Gastrocnemius medialis (tissue), 4 donors: ENCODE measurements around the gene KDM4C. TPM values are rescaled to one million over a fixed set of nuclear protein-coding genes. Genes with fewer than 3 reads are reported as not detected.

ENCODE experiments used
- ATAC-seq, 2 donors: fragments of 150-250 bp; one replicate each; pipeline ENCODE4 v1.9.1; 2016
- DNase-seq, 2 donors: peaks; one replicate each; pipeline ENCODE4 v3.0.0-alpha.2; 2019
- H3K27ac ChIP-seq, 4 donors: fragments of 200-600 bp; sonication (generic); 1 replicate in 1 of 4; 2 replicates in 3 of 4; pipeline ENCODE4 v1.5.1; 2016 to 2018; ENCODE audit warnings: mild to moderate bottlenecking in 2 of 4, moderate library complexity in 1 of 4
- H3K27me3 ChIP-seq, 3 donors: fragments of 200-600 bp; sonication (generic) in 2 of 3; 1 replicate in 1 of 3; 2 replicates in 2 of 3; pipeline versions ENCODE4 v1.5.1 to v1.6.0; 2016 to 2019; ENCODE audit warnings: mild to moderate bottlenecking in 1 of 3, moderate library complexity in 1 of 3
- H3K36me3 ChIP-seq, 2 donors: fragments of 200-600 bp; sonication (generic) in 1 of 2; one replicate each; pipeline ENCODE4 v1.5.1; 2017 to 2018
- H3K4me1 ChIP-seq, 2 donors: fragments of 200-600 bp; sonication (generic) in 1 of 2; one replicate each; pipeline ENCODE4 v1.5.1; 2016 to 2017; ENCODE audit warnings: mild to moderate bottlenecking in 2 of 2
- H3K4me3 ChIP-seq, 4 donors: fragments of 200-600 bp; sonication (generic) in 3 of 4; 1 replicate in 1 of 4; 2 replicates in 3 of 4; pipeline ENCODE4 v1.5.1; 2016 to 2019; ENCODE audit warnings: mild to moderate bottlenecking in 2 of 4
- H3K9me3 ChIP-seq, 3 donors: fragments of 200-600 bp; sonication (generic) in 2 of 3; 1 replicate in 1 of 3; 2 replicates in 2 of 3; pipeline ENCODE4 v1.5.1; 2016 to 2019
- POLR2A ChIP-seq, 2 donors: fragments of 450-650 bp; IDR thresholded peaks; one replicate each; pipeline ENCODE4 v1.6.1; 2017; ENCODE audit warnings: antibody characterized with exemption in 2 of 2, mild to moderate bottlenecking in 2 of 2, moderate library complexity in 2 of 2
- in situ Hi-C, 4 donors: fragments of 200-750 bp; cut with MboI; loops; one replicate each; pipeline versions ENCODE4 v1.15.0 to v1.8.0; 2017; ENCODE audit warnings: low sequenced_read_pairs in 4 of 4
- intact Hi-C: fragments of 100-400 bp; cut with DNase I; formaldehyde crosslinking; loops from one replicate; pipeline ENCODE4 v1.15.1; 2023; ENCODE audit warnings: low total_unique reads
- total RNA-seq, 4 donors: library from RNA; depleted of rRNA; stranded (reverse); fragments of >200 nt; gene quantifications; one replicate each; pipeline versions ENCODE4 v1.1.0 to v1.2.3, GENCODE V29; 2016
- TF ChIP-seq, protein P1 (sequence below), 5 experiments: fragments of 450-650 bp in 3 of 5; fragments of 200-600 bp in 2 of 5; sonication (generic) in 2 of 5; IDR thresholded peaks in 4 of 5; conservative IDR thresholded peaks in 1 of 5; 1 replicate in 4 of 5; 2 replicates in 1 of 5; pipeline ENCODE4 v1.5.1; 2016 to 2019; ENCODE audit warnings: antibody characterized with exemption in 5 of 5, mild to moderate bottlenecking in 3 of 5, moderate library complexity in 3 of 5

The KDM4C gene
- total RNA-seq, 4 donors from 2014 or later, result 7.7 to 23.3 (median 10.0) TPM

DNA sequence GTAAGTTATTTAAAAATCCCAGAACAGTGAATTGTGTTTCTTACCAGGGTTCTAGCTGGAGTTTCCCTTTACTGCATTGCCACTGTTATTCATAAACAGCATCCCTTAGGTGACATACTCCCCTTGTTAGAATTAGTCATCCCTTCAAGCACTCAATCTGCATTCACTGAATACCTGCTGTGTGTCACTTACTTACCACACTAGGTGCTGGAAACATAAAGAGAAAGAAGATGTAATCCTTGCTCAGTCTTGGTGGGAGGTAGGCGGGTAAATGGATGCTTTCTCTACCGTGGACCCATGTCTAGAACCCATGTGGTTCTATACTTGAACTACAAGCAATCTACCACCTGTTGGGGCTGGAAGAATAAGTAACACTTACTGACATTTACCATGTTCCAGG lies 371.6 kb downstream of the KDM4C start:
- ATAC-seq (no peak), DNase-seq (no peak)
- Histone ChIP-seq H3K27me3 (no peaks in the 10 kb centered on the region), H3K4me3 (no peak overlapping the region), H3K27ac (no peak overlapping the region), H3K9me3 (no peaks in the 10 kb centered on the region), H3K36me3 (no peaks in the 10 kb centered on the region), H3K4me1 (peaks cover 0 to 8% of the 10 kb centered on the region in 2 donors)
- no peak for TF ChIP-seq POLR2A (IDR thresholded peaks at IDR 0.05)
- TF ChIP-seq, protein P1, sequence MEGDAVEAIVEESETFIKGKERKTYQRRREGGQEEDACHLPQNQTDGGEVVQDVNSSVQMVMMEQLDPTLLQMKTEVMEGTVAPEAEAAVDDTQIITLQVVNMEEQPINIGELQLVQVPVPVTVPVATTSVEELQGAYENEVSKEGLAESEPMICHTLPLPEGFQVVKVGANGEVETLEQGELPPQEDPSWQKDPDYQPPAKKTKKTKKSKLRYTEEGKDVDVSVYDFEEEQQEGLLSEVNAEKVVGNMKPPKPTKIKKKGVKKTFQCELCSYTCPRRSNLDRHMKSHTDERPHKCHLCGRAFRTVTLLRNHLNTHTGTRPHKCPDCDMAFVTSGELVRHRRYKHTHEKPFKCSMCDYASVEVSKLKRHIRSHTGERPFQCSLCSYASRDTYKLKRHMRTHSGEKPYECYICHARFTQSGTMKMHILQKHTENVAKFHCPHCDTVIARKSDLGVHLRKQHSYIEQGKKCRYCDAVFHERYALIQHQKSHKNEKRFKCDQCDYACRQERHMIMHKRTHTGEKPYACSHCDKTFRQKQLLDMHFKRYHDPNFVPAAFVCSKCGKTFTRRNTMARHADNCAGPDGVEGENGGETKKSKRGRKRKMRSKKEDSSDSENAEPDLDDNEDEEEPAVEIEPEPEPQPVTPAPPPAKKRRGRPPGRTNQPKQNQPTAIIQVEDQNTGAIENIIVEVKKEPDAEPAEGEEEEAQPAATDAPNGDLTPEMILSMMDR (IDR thresholded peaks at IDR 0.05 in 4 of 5, conservative IDR thresholded peaks at IDR 0.05 in 1 of 5), result no peak
- in situ Hi-C loops, result no loop called here
- intact Hi-C loops, result no loop called here

DNA sequence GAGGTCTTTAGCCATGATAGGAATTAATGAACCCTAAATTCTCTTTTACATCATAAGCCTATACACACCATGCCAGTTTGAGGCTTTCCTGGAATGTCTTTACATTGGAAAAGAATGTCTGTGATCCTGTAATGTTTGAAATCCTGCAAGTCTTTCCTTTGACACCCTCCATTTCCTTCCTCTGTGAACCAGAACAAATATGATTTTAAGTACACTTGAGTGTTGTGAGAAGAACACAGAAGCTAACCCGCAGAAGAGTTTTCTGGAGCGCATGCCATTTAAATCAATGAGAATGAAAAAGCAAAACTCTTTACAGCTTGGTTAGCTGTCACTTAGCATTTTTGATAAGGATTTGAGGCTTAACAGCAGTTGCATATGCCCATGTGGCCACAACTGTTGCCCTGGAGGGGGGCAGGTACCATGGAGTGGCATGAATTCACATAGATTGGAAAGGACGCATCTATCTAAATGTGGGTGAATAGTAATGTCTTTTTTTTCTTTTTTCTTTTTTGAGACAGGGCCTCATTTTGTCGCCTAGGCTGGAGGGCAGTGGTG lies 372.6 kb downstream of the KDM4C start:
- H3K27me3 ChIP-seq, result no peaks in the 10 kb centered on the region
- no peak for TF ChIP-seq POLR2A (IDR thresholded peaks at IDR 0.05)
- TF ChIP-seq, protein P1 (IDR thresholded peaks at IDR 0.05 in 4 of 5, conservative IDR thresholded peaks at IDR 0.05 in 1 of 5), result no peak
- DNase-seq (no peak), ATAC-seq (no peak)
- in situ Hi-C loops (no loop called here), intact Hi-C loops (no loop called here)
- no peak overlapping the region for H3K4me3 ChIP-seq
- H3K27ac ChIP-seq, result no peak overlapping the region
- H3K36me3 ChIP-seq, result no peaks in the 10 kb centered on the region
- H3K9me3 ChIP-seq, result no peaks in the 10 kb centered on the region
- H3K4me1 ChIP-seq, result peaks cover 0 to 8% of the 10 kb centered on the region in 2 donors

DNA sequence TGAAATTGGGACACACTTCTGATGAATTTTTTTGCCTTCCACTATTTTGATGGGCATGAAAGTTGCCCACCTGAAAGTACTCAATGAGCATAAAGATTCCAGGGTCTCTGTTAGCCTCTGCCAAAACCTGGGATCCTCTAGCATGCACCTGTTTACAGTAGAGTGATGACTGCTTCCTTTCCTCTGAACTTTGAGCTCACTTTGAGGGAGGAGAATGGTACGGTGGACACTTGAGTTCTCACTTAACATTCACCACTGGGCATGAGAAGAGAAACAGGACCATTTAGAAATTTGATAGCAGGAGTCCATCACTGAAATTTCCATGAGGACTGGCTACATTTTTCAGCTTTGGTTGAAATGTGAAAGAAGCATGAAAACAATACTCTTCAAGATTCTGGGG lies 374.8 kb downstream of the KDM4C start:
- intact Hi-C loops, result no loop called here
- Histone ChIP-seq H3K36me3 (no peaks in the 10 kb centered on the region), H3K27ac (no peak overlapping the region), H3K4me1 (peaks cover 5 to 12% of the 10 kb centered on the region in 2 donors), H3K27me3 (no peaks in the 10 kb centered on the region), H3K9me3 (no peaks in the 10 kb centered on the region), H3K4me3 (no peak overlapping the region)
- in situ Hi-C loops, result no loop called here
- no peak for DNase-seq
- ATAC-seq, result no peak
- TF ChIP-seq, protein P1 (IDR thresholded peaks at IDR 0.05 in 4 of 5, conservative IDR thresholded peaks at IDR 0.05 in 1 of 5), result no peak
- no peak for TF ChIP-seq POLR2A (IDR thresholded peaks at IDR 0.05)

DNA sequence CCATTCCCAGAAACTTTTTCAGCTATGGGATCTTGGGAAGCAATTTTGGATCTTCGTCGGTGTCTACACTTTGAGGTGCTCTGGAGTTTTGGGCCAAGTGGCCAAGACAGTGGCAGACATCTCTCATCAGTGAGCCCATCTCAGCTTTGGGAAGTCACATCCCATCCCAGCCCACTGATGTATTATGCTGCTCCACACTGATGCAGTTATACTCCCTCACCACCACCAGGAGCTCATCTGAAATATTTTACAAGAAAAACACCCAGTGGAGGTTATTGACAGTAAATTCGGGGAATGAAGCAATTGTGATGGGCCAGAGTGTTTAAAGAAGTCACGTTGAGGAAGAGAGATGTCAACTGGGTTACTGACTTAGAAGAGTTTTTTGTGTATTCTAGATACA lies 378.0 kb downstream of the KDM4C start:
- no peak overlapping the region for H3K27ac ChIP-seq
- intact Hi-C loops, result no loop called here

More for the DNA sequence above, 378.0 kb downstream of the KDM4C start:
- H3K9me3 ChIP-seq, result no peaks in the 10 kb centered on the region
- in situ Hi-C loops, result no loop called here
- H3K36me3 ChIP-seq, result no peaks in the 10 kb centered on the region
- H3K4me1 ChIP-seq, result peaks cover 18 to 22% of the 10 kb centered on the region in 2 donors
- DNase-seq (no peak), ATAC-seq (no peak)
- H3K27me3 ChIP-seq, result no peaks in the 10 kb centered on the region
- TF ChIP-seq, protein P1 (IDR thresholded peaks at IDR 0.05 in 4 of 5, conservative IDR thresholded peaks at IDR 0.05 in 1 of 5), result no peak
- no peak overlapping the region for H3K4me3 ChIP-seq
